PC-3 (cell line): ENCODE results near the gene SERPINE2.

ENCODE experiments used
- CTCF ChIP-seq: fragments of 300-600 bp; sonication (generic); conservative IDR thresholded peaks from 2 replicates; pipeline ENCODE4 v1.5.1; 2017; ENCODE audit warnings: antibody characterized with exemption, low read depth, mild to moderate bottlenecking, low read length
- EZH2 ChIP-seq: fragments of 300-600 bp; sonication (generic); IDR thresholded peaks from one replicate; pipeline ENCODE4 v1.6.1; 2017; ENCODE audit warnings: antibody characterized with exemption, mild to moderate bottlenecking, low read length; ENCODE audit not compliant: unreplicated experiment
- EZH2phosphoT487 ChIP-seq: fragments of 300-600 bp; sonication (generic); IDR thresholded peaks from 2 replicates; pipeline ENCODE4 v1.6.1; 2018; ENCODE audit warnings: mild to moderate bottlenecking, antibody characterized with exemption, low read length, borderline replicate concordance

- no peak for TF ChIP-seq CTCF
- TF ChIP-seq EZH2 = no peak
- no peak for TF ChIP-seq EZH2phosphoT487
Measured at GRCh38 chr2:224060783-224061482, 21.8 kb upstream of the SERPINE2 start.
